ENCODE results near the gene CTNNA3. TPM values are rescaled to one million over a fixed set of nuclear protein-coding genes. Genes with fewer than 3 reads are reported as not detected.

CTNNA3 gene
- total and polyA plus RNA-seq, 4 donors = 0.16 to 2.4 (median 1.4) TPM

DNA sequence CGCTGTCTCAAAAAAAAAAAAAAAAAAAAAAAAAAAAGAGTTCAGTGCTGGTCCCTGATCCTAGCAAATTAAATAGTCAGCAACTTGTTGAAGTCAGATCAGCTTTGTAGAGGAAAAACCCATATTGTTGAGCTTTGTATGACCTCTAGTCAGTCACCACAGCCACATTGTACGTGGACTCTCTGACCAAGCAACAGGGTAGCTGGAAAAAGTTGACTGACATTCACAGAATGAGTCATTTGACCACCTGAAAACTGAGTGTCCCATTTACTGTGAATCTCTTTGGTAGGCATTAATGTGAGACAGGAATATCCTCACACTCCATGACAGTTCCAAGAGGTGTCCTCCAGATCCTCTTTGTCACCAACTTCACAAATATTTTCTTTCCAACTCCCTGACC is 399.1 kb downstream of the CTNNA3 start:
- no peak for TF ChIP-seq HNF4G (IDR thresholded peaks at IDR 0.05)
- no peak for TF ChIP-seq ATF3 (IDR thresholded peaks at IDR 0.05)
- TF ChIP-seq, protein P1, sequence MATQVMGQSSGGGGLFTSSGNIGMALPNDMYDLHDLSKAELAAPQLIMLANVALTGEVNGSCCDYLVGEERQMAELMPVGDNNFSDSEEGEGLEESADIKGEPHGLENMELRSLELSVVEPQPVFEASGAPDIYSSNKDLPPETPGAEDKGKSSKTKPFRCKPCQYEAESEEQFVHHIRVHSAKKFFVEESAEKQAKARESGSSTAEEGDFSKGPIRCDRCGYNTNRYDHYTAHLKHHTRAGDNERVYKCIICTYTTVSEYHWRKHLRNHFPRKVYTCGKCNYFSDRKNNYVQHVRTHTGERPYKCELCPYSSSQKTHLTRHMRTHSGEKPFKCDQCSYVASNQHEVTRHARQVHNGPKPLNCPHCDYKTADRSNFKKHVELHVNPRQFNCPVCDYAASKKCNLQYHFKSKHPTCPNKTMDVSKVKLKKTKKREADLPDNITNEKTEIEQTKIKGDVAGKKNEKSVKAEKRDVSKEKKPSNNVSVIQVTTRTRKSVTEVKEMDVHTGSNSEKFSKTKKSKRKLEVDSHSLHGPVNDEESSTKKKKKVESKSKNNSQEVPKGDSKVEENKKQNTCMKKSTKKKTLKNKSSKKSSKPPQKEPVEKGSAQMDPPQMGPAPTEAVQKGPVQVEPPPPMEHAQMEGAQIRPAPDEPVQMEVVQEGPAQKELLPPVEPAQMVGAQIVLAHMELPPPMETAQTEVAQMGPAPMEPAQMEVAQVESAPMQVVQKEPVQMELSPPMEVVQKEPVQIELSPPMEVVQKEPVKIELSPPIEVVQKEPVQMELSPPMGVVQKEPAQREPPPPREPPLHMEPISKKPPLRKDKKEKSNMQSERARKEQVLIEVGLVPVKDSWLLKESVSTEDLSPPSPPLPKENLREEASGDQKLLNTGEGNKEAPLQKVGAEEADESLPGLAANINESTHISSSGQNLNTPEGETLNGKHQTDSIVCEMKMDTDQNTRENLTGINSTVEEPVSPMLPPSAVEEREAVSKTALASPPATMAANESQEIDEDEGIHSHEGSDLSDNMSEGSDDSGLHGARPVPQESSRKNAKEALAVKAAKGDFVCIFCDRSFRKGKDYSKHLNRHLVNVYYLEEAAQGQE (IDR thresholded peaks at IDR 0.05) = no peak
- no peak for TF ChIP-seq JUND (IDR thresholded peaks at IDR 0.05)
- TF ChIP-seq TAF1 (conservative IDR thresholded peaks at IDR 0.05) = no peak
- TF ChIP-seq MAX (IDR thresholded peaks at IDR 0.05) = no peak
- TF ChIP-seq NR2F2 (IDR thresholded peaks at IDR 0.05) = no peak
- TF ChIP-seq, protein P2, sequence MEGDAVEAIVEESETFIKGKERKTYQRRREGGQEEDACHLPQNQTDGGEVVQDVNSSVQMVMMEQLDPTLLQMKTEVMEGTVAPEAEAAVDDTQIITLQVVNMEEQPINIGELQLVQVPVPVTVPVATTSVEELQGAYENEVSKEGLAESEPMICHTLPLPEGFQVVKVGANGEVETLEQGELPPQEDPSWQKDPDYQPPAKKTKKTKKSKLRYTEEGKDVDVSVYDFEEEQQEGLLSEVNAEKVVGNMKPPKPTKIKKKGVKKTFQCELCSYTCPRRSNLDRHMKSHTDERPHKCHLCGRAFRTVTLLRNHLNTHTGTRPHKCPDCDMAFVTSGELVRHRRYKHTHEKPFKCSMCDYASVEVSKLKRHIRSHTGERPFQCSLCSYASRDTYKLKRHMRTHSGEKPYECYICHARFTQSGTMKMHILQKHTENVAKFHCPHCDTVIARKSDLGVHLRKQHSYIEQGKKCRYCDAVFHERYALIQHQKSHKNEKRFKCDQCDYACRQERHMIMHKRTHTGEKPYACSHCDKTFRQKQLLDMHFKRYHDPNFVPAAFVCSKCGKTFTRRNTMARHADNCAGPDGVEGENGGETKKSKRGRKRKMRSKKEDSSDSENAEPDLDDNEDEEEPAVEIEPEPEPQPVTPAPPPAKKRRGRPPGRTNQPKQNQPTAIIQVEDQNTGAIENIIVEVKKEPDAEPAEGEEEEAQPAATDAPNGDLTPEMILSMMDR (IDR thresholded peaks at IDR 0.05; ENCODE audit: low read depth, low read length, missing input control) = no peak
- TF ChIP-seq, protein P3, sequence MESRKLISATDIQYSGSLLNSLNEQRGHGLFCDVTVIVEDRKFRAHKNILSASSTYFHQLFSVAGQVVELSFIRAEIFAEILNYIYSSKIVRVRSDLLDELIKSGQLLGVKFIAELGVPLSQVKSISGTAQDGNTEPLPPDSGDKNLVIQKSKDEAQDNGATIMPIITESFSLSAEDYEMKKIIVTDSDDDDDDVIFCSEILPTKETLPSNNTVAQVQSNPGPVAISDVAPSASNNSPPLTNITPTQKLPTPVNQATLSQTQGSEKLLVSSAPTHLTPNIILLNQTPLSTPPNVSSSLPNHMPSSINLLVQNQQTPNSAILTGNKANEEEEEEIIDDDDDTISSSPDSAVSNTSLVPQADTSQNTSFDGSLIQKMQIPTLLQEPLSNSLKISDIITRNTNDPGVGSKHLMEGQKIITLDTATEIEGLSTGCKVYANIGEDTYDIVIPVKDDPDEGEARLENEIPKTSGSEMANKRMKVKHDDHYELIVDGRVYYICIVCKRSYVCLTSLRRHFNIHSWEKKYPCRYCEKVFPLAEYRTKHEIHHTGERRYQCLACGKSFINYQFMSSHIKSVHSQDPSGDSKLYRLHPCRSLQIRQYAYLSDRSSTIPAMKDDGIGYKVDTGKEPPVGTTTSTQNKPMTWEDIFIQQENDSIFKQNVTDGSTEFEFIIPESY (IDR thresholded peaks at IDR 0.05) = no peak
- no peak for TF ChIP-seq GABPA (IDR thresholded peaks at IDR 0.05 in 1 of 2, conservative IDR thresholded peaks at IDR 0.05 in 1 of 2)
- 91% methylated on average over 2 of the region's 2 CpGs for WGBS

DNA sequence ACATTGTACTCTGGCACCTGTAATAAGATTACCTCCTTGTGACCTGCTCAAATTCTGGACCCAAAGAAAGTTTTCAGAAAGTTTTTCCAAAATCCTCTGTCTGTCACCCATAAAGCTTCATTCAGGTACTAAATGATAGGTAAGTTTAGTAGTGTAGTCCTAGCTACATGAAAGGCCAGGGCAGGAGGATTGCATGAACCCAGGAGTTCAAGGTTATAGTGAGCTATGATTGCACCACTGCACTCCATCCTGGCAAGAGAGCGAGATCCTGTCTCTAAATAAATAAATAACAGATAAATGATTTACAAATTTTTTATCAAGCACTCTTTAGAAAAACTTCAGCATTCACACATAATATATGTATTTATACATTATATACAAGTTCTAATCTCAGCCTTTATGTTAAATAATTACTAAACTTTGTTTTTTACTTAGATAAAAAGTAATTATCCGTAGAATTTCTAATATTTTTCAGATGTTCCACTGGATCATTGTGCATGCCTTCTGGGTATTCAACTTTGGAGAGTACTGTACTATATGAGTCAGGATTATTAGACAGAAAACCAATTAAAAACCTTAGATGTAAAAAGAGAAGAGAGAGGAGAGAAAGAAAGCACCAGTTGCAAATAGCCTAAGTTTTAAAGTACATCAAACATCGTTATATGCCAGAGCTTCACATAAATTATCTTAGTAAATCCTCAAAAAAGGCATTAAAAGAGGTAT is 407.1 kb downstream of the CTNNA3 start:
- 53% methylated on average over 3 of the region's 3 CpGs for WGBS
- TF ChIP-seq EGR1 (IDR thresholded peaks at IDR 0.05; ENCODE audit: low read depth in 2 of 2) (peak in 1 of 2 donors; percentile 28), HNF4A (conservative IDR thresholded peaks at IDR 0.05) (peak; percentile 89 to 91), MAX (IDR thresholded peaks at IDR 0.05) (no peak), ATF3 (IDR thresholded peaks at IDR 0.05) (peak; percentile 42), FOXA1 (IDR thresholded peaks at IDR 0.05) (no peak), YY1 (IDR thresholded peaks at IDR 0.05) (peak; percentile 48)
- TF ChIP-seq, protein P3 (IDR thresholded peaks at IDR 0.05) = peak; percentile 57
- TF ChIP-seq, protein P2 (IDR thresholded peaks at IDR 0.05; ENCODE audit: low read depth, low read length, missing input control) = no peak

More for the DNA sequence above, 399.1 kb downstream of the CTNNA3 start:
- Histone ChIP-seq H3K9me3 (ENCODE audit: control insufficient read depth in 4 of 4, low read length in 3 of 4) (no peaks in the 10 kb centered on the region), H3K4me1 (ENCODE audit: control insufficient read depth in 4 of 4, insufficient read depth in 4 of 4, low read length in 3 of 4) (no peaks in the 10 kb centered on the region), H3K36me3 (ENCODE audit: control insufficient read depth in 4 of 4, insufficient read depth in 3 of 4, low read depth in 1 of 4, low read length in 3 of 4) (no peaks in the 10 kb centered on the region), H3K27me3 (ENCODE audit: control insufficient read depth in 4 of 4, insufficient read depth in 4 of 4, low read length in 3 of 4) (no peaks in the 10 kb centered on the region), H3K9ac (ENCODE audit: low read depth in 1 of 2, low read length in 2 of 2) (no peak overlapping the region), H3K27ac (ENCODE audit: low read depth in 1 of 2, low read length in 2 of 2) (no peak overlapping the region), H3K4me3 (ENCODE audit: low read depth in 1 of 3, low read length in 3 of 3) (no peak overlapping the region)
- DNase-seq (ENCODE audit: low spot score) = no peak

More for the DNA sequence above, 407.1 kb downstream of the CTNNA3 start:
- peak overlapping the region in 1 of 2 donors; percentile 74 for H3K9ac ChIP-seq (ENCODE audit: low read depth in 1 of 2, low read length in 2 of 2)
- H3K27me3 ChIP-seq (ENCODE audit: control insufficient read depth in 4 of 4, insufficient read depth in 4 of 4, low read length in 3 of 4) = no peaks in the 10 kb centered on the region
- no peak for DNase-seq (ENCODE audit: low spot score)
- peak overlapping the region; percentile 54 to 64 for H3K27ac ChIP-seq (ENCODE audit: low read depth in 1 of 2, low read length in 2 of 2)
- no peaks in the 10 kb centered on the region for H3K36me3 ChIP-seq (ENCODE audit: control insufficient read depth in 4 of 4, insufficient read depth in 3 of 4, low read depth in 1 of 4, low read length in 3 of 4)
- no peaks in the 10 kb centered on the region for H3K9me3 ChIP-seq (ENCODE audit: control insufficient read depth in 4 of 4, low read length in 3 of 4)
- peak overlapping the region in 1 of 3 donors; percentile 42 for H3K4me3 ChIP-seq (ENCODE audit: low read depth in 1 of 3, low read length in 3 of 3)
- peaks cover 2 to 14% (median 5%) of the 10 kb centered on the region in 4 donors for H3K4me1 ChIP-seq (ENCODE audit: control insufficient read depth in 4 of 4, insufficient read depth in 4 of 4, low read length in 3 of 4)
